ENCODE data around the gene FNDC3B.

- TF ChIP-seq CTCF (IDR thresholded peaks at IDR 0.05) (no peak), POLR2A (IDR thresholded peaks at IDR 0.05) (no peak), EP300 (IDR thresholded peaks at IDR 0.05) (no peak)
Measured at GRCh38 chr3:172283841-172284357, 244.5 kb downstream of the FNDC3B start.

All from suprapubic skin (tissue), 3 donors.